Kidney capillary endothelial cell (primary cell): ENCODE results near the gene MYDGF.
"Not testable (repeated sequence)": the region's sequence is repeated elsewhere in the genome, so short reads cannot be mapped to it uniquely, and the experiment has no call there.

ENCODE experiments used
- DNase-seq: peaks from one replicate; pipeline ENCODE4 v3.0.0-alpha.2; 2018; ENCODE audit warnings: low spot score

The MYDGF gene

DNA sequence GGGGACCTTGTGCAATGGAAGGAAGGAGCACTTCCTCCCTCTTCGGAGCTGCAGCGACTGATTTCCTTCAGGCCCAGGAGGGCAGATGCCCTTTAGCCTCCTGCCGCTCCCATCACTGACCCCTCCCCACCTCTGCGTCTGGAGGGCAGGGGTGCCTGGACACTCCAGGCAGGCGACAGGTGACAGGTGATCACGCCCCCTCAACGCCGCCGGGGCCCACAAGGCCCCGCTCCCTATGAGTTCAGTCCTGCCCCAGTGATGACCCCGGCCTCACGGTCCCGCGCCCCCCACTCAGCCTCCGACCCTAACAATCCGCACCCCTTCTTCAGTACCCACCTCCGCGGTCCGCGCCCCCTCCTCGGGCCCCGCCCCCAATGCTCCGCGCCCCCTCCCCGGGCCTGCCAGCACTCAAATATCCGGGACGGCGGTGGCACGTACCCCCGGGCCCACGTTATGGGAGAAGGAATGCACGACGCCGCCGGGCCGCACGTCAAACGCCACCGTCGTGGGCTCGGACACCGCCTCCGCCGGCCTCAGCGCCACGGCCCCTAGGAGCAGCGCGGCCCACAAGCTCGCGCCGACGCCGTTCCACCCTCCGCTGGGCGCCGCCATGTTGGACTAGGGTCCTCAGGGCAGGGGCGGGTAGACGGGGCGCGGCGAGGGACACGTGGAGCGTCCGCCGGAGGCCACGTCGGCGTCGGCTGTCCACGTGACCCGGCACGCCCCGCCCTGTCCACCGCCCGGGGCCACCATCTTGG lies at the start of gene MYDGF:
TSS of gene MYDGF (minus strand) at position 620 of the 758 bp plus-strand sequence. CDS start at position 612, 8 bp downstream.
- peak; percentile 84 for DNase-seq

DNA sequence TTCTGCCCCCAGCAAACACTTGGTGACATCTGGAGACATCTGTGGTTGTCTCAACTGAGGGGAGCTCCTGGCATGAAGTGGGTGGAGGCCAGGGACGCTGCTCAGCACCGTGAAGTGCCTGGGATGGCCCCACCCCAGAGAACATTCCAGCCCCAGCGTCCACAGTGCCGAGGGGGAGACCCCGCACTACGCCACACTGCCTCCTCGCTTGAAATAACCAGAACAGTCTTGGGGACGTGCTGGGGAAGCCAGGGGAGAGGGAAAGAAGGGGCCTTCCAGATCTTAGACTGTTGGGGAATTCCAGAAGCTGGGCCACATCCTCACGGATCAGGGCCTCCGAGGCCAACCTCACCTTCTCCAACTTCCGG lies 49.3 kb upstream of the MYDGF start:
- DNase-seq = no peak

DNA sequence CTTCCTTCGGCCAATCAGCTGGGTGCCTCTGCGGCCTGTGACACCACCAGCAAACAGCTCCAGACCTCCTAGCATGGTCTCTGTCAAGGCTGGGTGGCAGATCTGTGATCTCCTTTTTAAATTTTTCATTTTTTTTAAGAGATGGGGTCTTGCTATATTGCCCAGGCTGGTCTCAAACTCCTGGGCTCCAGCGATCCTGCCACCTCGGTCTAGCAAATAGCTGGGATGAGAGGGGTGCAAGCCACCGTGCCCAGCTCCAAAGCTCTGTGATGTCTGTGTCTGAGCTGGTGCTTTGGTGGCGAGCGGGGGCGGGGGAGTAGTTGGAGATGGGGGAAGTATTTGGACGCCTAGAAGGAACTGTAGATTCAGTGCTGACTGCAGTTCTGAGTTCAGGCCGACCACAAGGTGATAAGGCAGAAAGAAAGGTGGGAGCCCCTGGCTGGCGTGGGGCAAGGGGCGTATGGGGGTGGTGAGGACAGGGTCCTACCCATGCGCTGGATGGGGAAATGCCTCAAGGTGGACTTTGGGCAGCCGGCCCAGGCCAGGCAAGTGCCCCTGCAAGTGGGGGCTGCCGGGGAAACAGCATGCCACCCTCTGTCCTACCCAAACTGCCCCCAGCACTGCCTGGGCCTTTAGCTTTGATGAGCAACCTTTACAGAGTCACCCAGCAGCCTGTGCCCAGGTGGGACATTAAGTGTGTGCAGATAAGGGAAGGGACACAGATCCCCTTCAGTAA lies 48.0 kb upstream of the MYDGF start:
- no peak for DNase-seq

- no peak for DNase-seq
These were observed 47.2 kb upstream of the MYDGF start for GRCh38 chr19:4717191-4717965.

GRCh38 chr19:4715529-4716221 lies 45.5 kb upstream of the MYDGF start:
- DNase-seq = no peak

GRCh38 chr19:4715178-4715528 lies 45.0 kb upstream of the MYDGF start:
- not testable (repeated sequence) for DNase-seq

- no peak for DNase-seq
These were observed 43.9 kb upstream of the MYDGF start for GRCh38 chr19:4714016-4714415.

- peak; percentile 87 for DNase-seq
These were observed 43.3 kb upstream of the MYDGF start for GRCh38 chr19:4713384-4713951.

DNA sequence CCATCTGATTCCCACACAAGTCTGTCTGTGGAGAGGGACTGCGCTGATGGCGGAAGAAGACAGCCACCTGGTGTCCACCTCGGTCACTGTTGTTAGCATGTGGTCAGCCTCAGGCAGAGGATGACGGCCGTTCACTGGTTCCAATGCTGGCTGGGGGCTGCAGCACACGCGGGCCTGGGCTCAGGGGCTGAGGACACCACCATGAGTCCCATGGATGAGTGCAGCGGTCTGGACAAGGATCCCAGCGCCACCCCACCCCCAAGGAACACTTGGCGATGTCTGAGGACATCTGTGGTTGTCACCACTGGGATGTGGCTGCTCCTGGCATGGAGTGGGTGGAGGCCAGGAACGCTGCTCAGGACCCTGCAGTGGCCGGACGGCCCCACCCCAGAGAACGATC lies 42.6 kb upstream of the MYDGF start:
- DNase-seq = no peak

DNA sequence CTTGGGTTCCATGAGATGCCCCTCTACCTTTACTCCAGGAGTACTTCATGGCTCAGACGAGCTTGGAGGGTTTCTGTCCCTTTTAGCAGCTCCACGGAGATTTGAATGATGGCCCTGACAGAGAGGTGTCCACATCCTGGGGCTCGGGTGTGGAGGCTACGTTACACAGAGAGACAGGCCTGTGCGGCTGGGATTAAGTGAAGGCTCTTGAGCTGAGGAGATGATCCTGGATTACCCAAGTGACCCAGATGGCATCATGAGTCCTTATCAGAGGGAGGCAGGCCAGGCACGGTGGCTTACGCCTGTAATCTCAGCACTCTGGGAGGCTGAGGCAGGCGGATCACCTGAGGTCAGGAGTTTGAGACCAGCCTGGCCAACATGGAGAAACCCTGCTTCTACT lies 41.1 kb upstream of the MYDGF start:
- DNase-seq = no peak

DNA sequence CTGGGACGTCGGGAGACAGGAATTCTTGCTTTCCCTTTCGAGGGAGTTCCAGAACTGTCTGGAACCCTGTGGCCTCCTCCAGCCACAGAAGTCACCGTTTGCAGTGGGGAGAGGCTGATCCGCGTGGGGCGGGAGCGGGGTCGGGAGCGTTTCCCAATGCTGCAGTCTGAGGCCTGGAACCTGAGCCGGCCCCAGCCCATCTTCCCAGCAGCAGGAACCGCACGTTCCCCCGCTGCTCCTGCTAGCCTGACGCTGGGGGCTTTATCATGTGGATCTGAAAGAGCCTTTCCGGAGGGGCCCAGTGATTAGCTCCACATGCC lies 40.1 kb upstream of the MYDGF start:
- DNase-seq = no peak

GRCh38 chr19:4709440-4710280 lies 39.5 kb upstream of the MYDGF start:
- DNase-seq = no peak

DNA sequence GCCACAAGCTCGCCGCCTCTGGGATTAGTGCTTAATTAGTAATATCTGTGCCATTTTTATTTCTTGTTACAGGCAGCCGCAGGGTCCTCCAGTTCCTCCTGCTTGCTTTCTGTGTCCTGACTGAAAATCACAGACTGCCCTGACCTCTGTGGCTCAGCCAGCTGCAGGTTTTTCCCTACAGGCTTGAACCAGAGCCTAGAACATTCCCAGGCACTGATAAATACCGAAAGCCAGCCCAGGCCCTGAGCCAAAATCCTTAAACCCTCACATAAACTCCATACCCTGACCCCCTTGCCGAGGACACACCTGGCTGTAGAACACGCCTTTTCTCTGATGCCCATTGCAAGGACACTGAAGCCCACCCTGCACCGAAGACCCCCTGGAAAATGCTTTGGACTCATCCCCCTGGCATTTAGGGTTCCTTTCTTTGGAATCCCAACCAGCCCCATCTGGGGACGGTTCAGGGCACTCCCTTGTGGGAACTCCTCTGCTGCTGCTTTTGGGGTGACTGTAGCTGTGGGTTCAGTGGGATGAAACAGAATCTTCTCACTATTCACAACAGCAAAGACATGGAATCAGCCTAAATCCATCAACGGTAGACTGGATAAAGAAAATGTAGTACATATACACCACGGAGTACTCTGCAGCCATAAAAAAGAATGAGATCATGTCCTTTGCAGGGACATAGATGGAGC lies 38.0 kb upstream of the MYDGF start:
- DNase-seq = no peak

- DNase-seq = no peak
These were observed 37.2 kb upstream of the MYDGF start for GRCh38 chr19:4707322-4707721.

GRCh38 chr19:4705413-4706131 lies 35.4 kb upstream of the MYDGF start:
- no peak for DNase-seq

- DNase-seq = no peak
These were observed 34.2 kb upstream of the MYDGF start for GRCh38 chr19:4704317-4704673.

DNA sequence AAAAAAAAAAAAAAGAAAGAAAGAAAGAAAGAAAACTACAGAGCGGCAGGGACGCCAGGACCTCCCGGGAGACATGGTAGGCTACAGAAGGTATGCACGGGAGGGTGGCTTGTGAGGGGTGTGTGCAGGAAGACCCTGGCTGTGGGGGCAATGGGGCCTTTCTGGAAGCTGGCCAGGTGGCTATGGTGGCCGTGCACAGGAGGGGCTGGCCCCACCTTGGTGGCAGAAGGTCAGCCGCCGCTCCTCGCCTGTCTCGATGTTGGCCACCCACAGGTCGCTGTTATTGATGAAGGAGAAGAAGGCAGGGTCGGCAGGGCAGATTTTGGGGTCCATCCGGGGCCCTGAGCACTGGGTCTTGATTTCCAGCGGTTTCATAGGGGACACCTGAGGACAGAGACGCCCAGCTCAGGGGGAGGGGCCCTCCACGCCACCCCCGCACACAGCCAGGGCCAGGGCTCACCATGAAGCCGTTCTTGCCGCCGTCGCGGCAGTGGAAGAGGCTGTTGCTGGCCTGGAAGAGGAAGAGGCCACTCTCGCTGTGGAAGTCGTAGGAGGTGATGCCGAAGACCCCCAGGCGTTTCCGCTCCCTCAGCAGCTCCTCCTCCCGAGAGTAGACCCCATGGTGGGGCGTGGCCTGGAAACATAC lies 33.7 kb upstream of the MYDGF start:
- no peak for DNase-seq

DNA sequence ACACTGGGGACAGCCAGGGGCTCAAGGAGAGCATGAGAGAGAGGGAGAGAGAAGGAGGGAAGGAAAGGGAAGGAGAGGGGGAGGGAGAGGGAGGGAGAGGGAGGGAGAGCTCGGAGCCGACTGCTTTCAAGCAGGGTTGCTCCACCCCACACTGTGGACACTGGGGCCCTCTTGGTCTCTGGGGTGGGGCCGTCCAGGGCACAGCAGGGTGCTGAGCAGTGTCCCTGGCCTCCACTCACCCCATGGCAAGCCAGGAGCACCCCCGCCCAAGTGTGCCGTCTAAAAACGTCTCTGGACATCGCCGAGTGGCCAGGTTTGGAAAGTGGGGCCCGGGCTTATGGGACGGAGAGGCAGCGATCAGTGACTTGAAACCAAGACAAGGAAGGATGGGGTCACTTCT lies 32.6 kb upstream of the MYDGF start:
- no peak for DNase-seq

GRCh38 chr19:4701557-4701956 lies 31.4 kb upstream of the MYDGF start:
- no peak for DNase-seq

DNA sequence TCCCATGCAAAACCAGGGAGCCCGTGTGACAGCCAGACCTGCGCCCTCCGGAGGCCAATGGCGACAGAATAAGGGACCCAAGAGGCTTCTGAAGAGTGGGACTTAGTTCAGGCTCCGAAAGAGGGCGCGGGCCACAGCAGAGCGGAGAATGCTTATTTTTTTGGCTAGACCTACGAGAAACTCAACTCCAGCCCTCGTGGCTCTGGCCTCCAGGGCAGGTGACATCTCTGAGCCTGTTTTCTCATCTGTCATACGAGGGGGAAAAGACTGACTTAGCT lies 30.5 kb upstream of the MYDGF start:
- DNase-seq = no peak
